Mesothelial cell of epicardium (in vitro differentiated cells): ENCODE data around the gene CALML5. TPM values are rescaled to one million over a fixed set of nuclear protein-coding genes. Genes with fewer than 3 reads are reported as not detected.
"Not testable (repeated sequence)": the region's sequence is repeated elsewhere in the genome, so short reads cannot be mapped to it uniquely, and the experiment has no call there.

ENCODE experiments used
- DNase-seq, 2 experiments: peaks; one replicate each; pipeline ENCODE4 v3.0.0; 2021; ENCODE audit warnings: low spot score in 2 of 2; ENCODE audit not compliant: unreplicated experiment in 2 of 2
- H3K27ac Mint-ChIP-seq: 2 replicates; pipeline ENCODE4 v1.8.0; 2021; ENCODE audit warnings: mixed read lengths
- H3K27me3 Mint-ChIP-seq: 2 replicates; pipeline ENCODE4 v1.8.0; 2021; ENCODE audit warnings: low read depth, mixed read lengths
- H3K36me3 Mint-ChIP-seq: 2 replicates; pipeline ENCODE4 v1.8.0; 2021; ENCODE audit warnings: mixed read lengths
- H3K4me1 Mint-ChIP-seq: 2 replicates; pipeline ENCODE4 v1.8.0; 2021; ENCODE audit warnings: mixed read lengths
- H3K4me3 Mint-ChIP-seq: 2 replicates; pipeline ENCODE4 v1.8.0; 2021; ENCODE audit warnings: mild to moderate bottlenecking, moderate library complexity, mixed read lengths
- H3K9me3 Mint-ChIP-seq: 2 replicates; pipeline ENCODE4 v1.8.0; 2021; ENCODE audit warnings: mixed read lengths
- CTCF ChIP-seq: fragments of 200-600 bp; sonication (generic); IDR thresholded peaks from one replicate; pipeline ENCODE4 v1.5.0; 2021; ENCODE audit warnings: antibody characterized with exemption; ENCODE audit not compliant: unreplicated experiment
- total RNA-seq: library from RNA; stranded (reverse); gene quantifications from 3 replicates; pipeline ENCODE4 v1.2.1, GENCODE V29; 2021

CALML5 gene
- total RNA-seq, 1 donor from 2014 or later = not detected

GRCh38 chr10:5474642-5475041, 24.7 kb downstream of the CALML5 start:
- H3K4me3 Mint-ChIP-seq, H3K36me3 Mint-ChIP-seq, H3K9me3 Mint-ChIP-seq, H3K27ac Mint-ChIP-seq, H3K27me3 Mint-ChIP-seq, DNase-seq: not testable (repeated sequence)
- H3K4me1 Mint-ChIP-seq = peaks cover 23% of the 10 kb centered on the region

GRCh38 chr10:5470062-5470751, 29.2 kb downstream of the CALML5 start:
- H3K9me3 Mint-ChIP-seq = no peaks in the 10 kb centered on the region
- H3K36me3 Mint-ChIP-seq = peaks cover 1% of the 10 kb centered on the region
- H3K27ac Mint-ChIP-seq = no peak overlapping the region
- no peak for TF ChIP-seq CTCF
- no peak overlapping the region for H3K4me3 Mint-ChIP-seq
- peaks cover 40% of the 10 kb centered on the region for H3K4me1 Mint-ChIP-seq
- DNase-seq = no peak
- no peaks in the 10 kb centered on the region for H3K27me3 Mint-ChIP-seq

- DNase-seq = no peak
- Mint-ChIP-seq H3K36me3 (peaks cover 1% of the 10 kb centered on the region), H3K27ac (peak overlapping the region; percentile 40), H3K9me3 (no peaks in the 10 kb centered on the region), H3K27me3 (no peaks in the 10 kb centered on the region), H3K4me1 (peaks cover 47% of the 10 kb centered on the region), H3K4me3 (no peak overlapping the region)
- no peak for TF ChIP-seq CTCF
Measured at GRCh38 chr10:5469353-5470061, 29.9 kb downstream of the CALML5 start.

- no peak overlapping the region for H3K4me3 Mint-ChIP-seq
- H3K27me3 Mint-ChIP-seq = no peaks in the 10 kb centered on the region
- peak overlapping the region; percentile 99 for H3K27ac Mint-ChIP-seq
- no peak for TF ChIP-seq CTCF
- no peaks in the 10 kb centered on the region for H3K9me3 Mint-ChIP-seq
- no peak for DNase-seq
- peaks cover 56% of the 10 kb centered on the region for H3K4me1 Mint-ChIP-seq
- H3K36me3 Mint-ChIP-seq = peaks cover 1% of the 10 kb centered on the region
Measured at GRCh38 chr10:5468262-5469106, 30.9 kb downstream of the CALML5 start.

- no peak for TF ChIP-seq CTCF
- Mint-ChIP-seq H3K27ac (peak overlapping the region; percentile 99), H3K27me3 (no peaks in the 10 kb centered on the region), H3K36me3 (peaks cover 1% of the 10 kb centered on the region), H3K9me3 (no peaks in the 10 kb centered on the region), H3K4me1 (peaks cover 63% of the 10 kb centered on the region), H3K4me3 (no peak overlapping the region)
- DNase-seq = no peak
Measured at GRCh38 chr10:5467634-5468255, 31.6 kb downstream of the CALML5 start.
